Kidney (tissue), 14 donors: ENCODE data around the gene PLXDC1. TPM values are rescaled to one million over a fixed set of nuclear protein-coding genes. Genes with fewer than 3 reads are reported as not detected.

Experiments
- DNase-seq, 5 donors: peaks; one replicate each; pipeline ENCODE4 v3.0.0-alpha.2; 2013 to 2020
- FAIRE-seq: peaks from 2 replicates; lab custom pipeline; 2012; peaks lifted over from hg19 to GRCh38; lab: Jason Lieb, UNC
- H3K27ac ChIP-seq, 2 donors: one replicate each; pipeline ENCODE4 v1.7.0; 2013; ENCODE audit warnings: low read depth in 2 of 2, low read length in 2 of 2, inconsistent platforms in 1 of 2
- H3K27me3 ChIP-seq: one replicate; pipeline ENCODE4 v1.7.1; 2013; ENCODE audit warnings: low read length, inconsistent platforms; ENCODE audit not compliant: control insufficient read depth, insufficient read depth
- H3K36me3 ChIP-seq, 3 donors: one replicate each; pipeline versions ENCODE4 v1.7.0 to v1.7.1; 2013; ENCODE audit warnings: low read length in 3 of 3, control low read depth in 1 of 3, inconsistent platforms in 1 of 3; ENCODE audit not compliant: insufficient read depth in 3 of 3, control insufficient read depth in 2 of 3
- H3K4me1 ChIP-seq, 3 donors: one replicate each; pipeline versions ENCODE4 v1.7.0 to v1.7.1; 2013; ENCODE audit warnings: low read length in 3 of 3, inconsistent platforms in 1 of 3, low read depth in 1 of 3; ENCODE audit not compliant: control insufficient read depth in 2 of 3, insufficient read depth in 2 of 3
- H3K4me3 ChIP-seq, 3 donors: one replicate each; pipeline versions ENCODE4 v1.7.0 to v1.8.1; 2013; ENCODE audit warnings: low read length in 3 of 3, control low read depth in 1 of 3, inconsistent platforms in 1 of 3
- H3K9ac ChIP-seq, 3 donors: one replicate each; pipeline versions ENCODE4 v1.7.0 to v1.7.1; 2013; ENCODE audit warnings: low read length in 3 of 3, control low read depth in 1 of 3, inconsistent platforms in 1 of 3
- H3K9me3 ChIP-seq, 3 donors: one replicate each; pipeline versions ENCODE4 v1.7.0 to v1.7.1; 2013; ENCODE audit warnings: low read length in 3 of 3, control low read depth in 1 of 3, inconsistent platforms in 1 of 3; ENCODE audit not compliant: control insufficient read depth in 2 of 3, insufficient read depth in 1 of 3
- CTCF ChIP-seq: IDR thresholded peaks from 3 replicates; pipeline ENCODE4 v1.5.1; 2012; ENCODE audit warnings: mild to moderate bottlenecking, moderate library complexity, borderline replicate concordance; ENCODE audit not compliant: insufficient read depth; ENCODE audit errors: extremely low read depth
- intact Hi-C: fragments of 100-400 bp; cut with DNase I; formaldehyde crosslinking; loops from one replicate; pipeline ENCODE4 v1.11.1; 2022
- polyA plus RNA-seq: library from polyadenylated mRNA; stranded (reverse); fragments of 350-450 nt; fragmentation: Illumina TruSeq; extraction: RNeasy Lipid Tissue Mini Kit (QIAGEN cat#74804); gene quantifications from one replicate; pipeline ENCODE4 v1.2.3, GENCODE V29; 2014; ENCODE audit warnings: low read depth, low replicate concordance; ENCODE audit not compliant: insufficient read depth
- total RNA-seq: library from RNA; stranded (reverse); fragmentation: NEBNext Ultra II Directional; extraction: Animal tissue kit (Norgen Biotek cat#: 25700); gene quantifications from one replicate; pipeline ENCODE4 v1.2.1, GENCODE V29; 2021
- donor health status: control.
- donor health status: control.
- donor health status: control.
- donor health status: control.
- donor health status: control.
- donor health status: DM: yes; HTN: yes; CAD: no.
- donor health status: Normal renal cell carcinoma (clear cell type).

Gene PLXDC1
- total and polyA plus RNA-seq, 2 donors from 2014 or later: 4.5 to 11.1 TPM

GRCh38 chr17:39196808-39197291 lies 45.4 kb upstream of the PLXDC1 start:
- intact Hi-C loops: no loop called here

GRCh38 chr17:39196241-39196807 lies 44.9 kb upstream of the PLXDC1 start:
- Histone ChIP-seq H3K4me3 (peak overlapping the region in 1 of 3 donors; percentile 63), H3K4me1 (peaks cover 3 to 9% (median 5%) of the 10 kb centered on the region in 3 donors), H3K9ac (peak overlapping the region in 1 of 3 donors; percentile 7), H3K9me3 (no peaks in the 10 kb centered on the region), H3K27ac (no peak overlapping the region), H3K36me3 (peaks cover 0 to 4% (median 2%) of the 10 kb centered on the region in 3 donors), H3K27me3 (no peaks in the 10 kb centered on the region)
- TF ChIP-seq CTCF: no peak
- FAIRE-seq: no peak
- DNase-seq: no peak
- intact Hi-C loops: no loop called here

More at GRCh38 chr17:39196808-39197291, 45.4 kb upstream of the PLXDC1 start:
- Histone ChIP-seq H3K9me3 (no peaks in the 10 kb centered on the region), H3K27me3 (no peaks in the 10 kb centered on the region), H3K4me1 (peaks cover 3 to 12% (median 8%) of the 10 kb centered on the region in 3 donors), H3K36me3 (peaks cover 3 to 7% (median 4%) of the 10 kb centered on the region in 3 donors), H3K9ac (no peak overlapping the region), H3K4me3 (peak overlapping the region; percentile 6 to 63 (median 55)), H3K27ac (no peak overlapping the region)
- peak; percentile 74 to 90 (median 79) for DNase-seq
- TF ChIP-seq CTCF: no peak
- no peak for FAIRE-seq

DNA sequence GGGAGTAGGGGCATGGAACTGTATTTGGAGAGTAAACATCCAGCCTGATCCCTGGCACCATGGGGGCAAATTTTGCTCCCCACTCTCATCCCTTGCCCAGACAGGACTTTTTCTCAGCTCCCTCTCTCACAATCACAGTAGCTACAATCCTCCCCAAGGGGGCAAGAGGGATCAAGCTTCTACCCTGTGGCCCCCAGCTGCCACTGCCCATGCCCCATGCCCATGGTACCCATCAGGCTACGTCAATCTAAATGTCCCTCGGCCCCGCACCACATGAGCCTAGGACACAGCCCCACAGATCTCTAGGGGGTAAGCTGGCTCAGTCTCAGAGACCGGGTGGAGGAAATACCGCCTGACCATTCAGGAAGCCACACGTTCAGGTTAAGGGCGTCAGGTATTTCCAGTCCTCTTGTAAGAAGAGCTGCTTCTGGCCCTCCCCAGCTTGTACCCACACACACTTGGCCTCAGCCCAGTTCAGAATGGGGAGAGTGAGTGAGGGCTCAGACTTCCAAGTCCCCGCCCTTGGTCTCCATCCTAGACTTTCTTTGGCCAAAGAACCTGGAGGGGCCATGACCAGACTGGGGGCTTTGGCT lies 44.2 kb upstream of the PLXDC1 start:
- intact Hi-C loops: no loop called here
- TF ChIP-seq CTCF: no peak
- Histone ChIP-seq H3K4me3 (no peak overlapping the region), H3K9ac (no peak overlapping the region), H3K27me3 (no peaks in the 10 kb centered on the region), H3K36me3 (peaks cover 0 to 4% (median 0%) of the 10 kb centered on the region in 3 donors), H3K27ac (no peak overlapping the region), H3K4me1 (peaks cover 0 to 3% (median 0%) of the 10 kb centered on the region in 3 donors), H3K9me3 (no peaks in the 10 kb centered on the region)
- FAIRE-seq (no peak), DNase-seq (no peak)
